ENCODE measurements around the gene ECT2L.

DNA sequence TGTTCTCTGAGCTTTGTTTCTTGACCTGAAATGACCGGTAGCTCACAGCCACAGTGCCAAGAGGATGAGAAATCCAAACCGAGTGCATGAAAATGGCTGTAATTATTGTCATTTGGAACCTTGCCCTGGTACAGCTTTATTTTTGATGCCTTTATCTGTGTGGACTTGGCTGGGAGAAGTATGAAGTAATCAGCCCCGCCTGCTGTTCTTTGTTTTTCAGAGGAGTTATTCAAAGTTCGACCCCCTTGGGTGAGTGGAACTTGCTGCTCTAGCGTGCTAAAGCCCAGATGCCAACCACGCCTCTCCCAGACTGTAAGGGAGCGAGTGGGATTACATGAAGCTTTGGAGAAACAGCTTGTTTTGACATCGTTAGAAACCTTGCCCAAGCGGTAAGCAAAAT, 48.3 kb downstream of the ECT2L start:
- no peak for TF ChIP-seq ZC3H10 (CRISPR knock-in tag; IDR thresholded peaks at IDR 0.05)
- no peak for TF ChIP-seq PATZ1 (CRISPR knock-in tag; IDR thresholded peaks at IDR 0.05; ENCODE audit: borderline replicate concordance)
- TF ChIP-seq, protein P1, sequence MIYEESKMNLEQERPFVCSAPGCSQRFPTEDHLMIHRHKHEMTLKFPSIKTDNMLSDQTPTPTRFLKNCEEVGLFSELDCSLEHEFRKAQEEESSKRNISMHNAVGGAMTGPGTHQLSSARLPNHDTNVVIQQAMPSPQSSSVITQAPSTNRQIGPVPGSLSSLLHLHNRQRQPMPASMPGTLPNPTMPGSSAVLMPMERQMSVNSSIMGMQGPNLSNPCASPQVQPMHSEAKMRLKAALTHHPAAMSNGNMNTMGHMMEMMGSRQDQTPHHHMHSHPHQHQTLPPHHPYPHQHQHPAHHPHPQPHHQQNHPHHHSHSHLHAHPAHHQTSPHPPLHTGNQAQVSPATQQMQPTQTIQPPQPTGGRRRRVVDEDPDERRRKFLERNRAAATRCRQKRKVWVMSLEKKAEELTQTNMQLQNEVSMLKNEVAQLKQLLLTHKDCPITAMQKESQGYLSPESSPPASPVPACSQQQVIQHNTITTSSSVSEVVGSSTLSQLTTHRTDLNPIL (CRISPR knock-in tag; IDR thresholded peaks at IDR 0.05; ENCODE audit: low read depth), result no peak
- TF ChIP-seq CSRNP3 (CRISPR knock-in tag; IDR thresholded peaks at IDR 0.05), result no peak
- TF ChIP-seq TOX (CRISPR knock-in tag; IDR thresholded peaks at IDR 0.05; ENCODE audit: borderline replicate concordance), result no peak
- TF ChIP-seq, protein P2, sequence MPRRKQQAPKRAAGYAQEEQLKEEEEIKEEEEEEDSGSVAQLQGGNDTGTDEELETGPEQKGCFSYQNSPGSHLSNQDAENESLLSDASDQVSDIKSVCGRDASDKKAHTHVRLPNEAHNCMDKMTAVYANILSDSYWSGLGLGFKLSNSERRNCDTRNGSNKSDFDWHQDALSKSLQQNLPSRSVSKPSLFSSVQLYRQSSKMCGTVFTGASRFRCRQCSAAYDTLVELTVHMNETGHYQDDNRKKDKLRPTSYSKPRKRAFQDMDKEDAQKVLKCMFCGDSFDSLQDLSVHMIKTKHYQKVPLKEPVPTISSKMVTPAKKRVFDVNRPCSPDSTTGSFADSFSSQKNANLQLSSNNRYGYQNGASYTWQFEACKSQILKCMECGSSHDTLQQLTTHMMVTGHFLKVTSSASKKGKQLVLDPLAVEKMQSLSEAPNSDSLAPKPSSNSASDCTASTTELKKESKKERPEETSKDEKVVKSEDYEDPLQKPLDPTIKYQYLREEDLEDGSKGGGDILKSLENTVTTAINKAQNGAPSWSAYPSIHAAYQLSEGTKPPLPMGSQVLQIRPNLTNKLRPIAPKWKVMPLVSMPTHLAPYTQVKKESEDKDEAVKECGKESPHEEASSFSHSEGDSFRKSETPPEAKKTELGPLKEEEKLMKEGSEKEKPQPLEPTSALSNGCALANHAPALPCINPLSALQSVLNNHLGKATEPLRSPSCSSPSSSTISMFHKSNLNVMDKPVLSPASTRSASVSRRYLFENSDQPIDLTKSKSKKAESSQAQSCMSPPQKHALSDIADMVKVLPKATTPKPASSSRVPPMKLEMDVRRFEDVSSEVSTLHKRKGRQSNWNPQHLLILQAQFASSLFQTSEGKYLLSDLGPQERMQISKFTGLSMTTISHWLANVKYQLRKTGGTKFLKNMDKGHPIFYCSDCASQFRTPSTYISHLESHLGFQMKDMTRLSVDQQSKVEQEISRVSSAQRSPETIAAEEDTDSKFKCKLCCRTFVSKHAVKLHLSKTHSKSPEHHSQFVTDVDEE (CRISPR knock-in tag; IDR thresholded peaks at IDR 0.05), result no peak
- TF ChIP-seq ZFP30 (CRISPR knock-in tag; IDR thresholded peaks at IDR 0.05), result no peak
- no peak for TF ChIP-seq ESRRG (CRISPR knock-in tag; IDR thresholded peaks at IDR 0.05)
- TF ChIP-seq ZNF70 (CRISPR knock-in tag; IDR thresholded peaks at IDR 0.05), result no peak

Data from SK-N-SH treated with all-trans-retinoic acid at 6 μM for 48 hours (cell line).